HPDE6-E6E7 (cell line): Measurements from ENCODE around the gene STAC3.

ENCODE experiments used
- DNase-seq: peaks from one replicate; pipeline ENCODE4 v3.0.0; 2011; ENCODE audit warnings: missing footprints; ENCODE audit errors: extremely low spot score

STAC3 gene

DNA sequence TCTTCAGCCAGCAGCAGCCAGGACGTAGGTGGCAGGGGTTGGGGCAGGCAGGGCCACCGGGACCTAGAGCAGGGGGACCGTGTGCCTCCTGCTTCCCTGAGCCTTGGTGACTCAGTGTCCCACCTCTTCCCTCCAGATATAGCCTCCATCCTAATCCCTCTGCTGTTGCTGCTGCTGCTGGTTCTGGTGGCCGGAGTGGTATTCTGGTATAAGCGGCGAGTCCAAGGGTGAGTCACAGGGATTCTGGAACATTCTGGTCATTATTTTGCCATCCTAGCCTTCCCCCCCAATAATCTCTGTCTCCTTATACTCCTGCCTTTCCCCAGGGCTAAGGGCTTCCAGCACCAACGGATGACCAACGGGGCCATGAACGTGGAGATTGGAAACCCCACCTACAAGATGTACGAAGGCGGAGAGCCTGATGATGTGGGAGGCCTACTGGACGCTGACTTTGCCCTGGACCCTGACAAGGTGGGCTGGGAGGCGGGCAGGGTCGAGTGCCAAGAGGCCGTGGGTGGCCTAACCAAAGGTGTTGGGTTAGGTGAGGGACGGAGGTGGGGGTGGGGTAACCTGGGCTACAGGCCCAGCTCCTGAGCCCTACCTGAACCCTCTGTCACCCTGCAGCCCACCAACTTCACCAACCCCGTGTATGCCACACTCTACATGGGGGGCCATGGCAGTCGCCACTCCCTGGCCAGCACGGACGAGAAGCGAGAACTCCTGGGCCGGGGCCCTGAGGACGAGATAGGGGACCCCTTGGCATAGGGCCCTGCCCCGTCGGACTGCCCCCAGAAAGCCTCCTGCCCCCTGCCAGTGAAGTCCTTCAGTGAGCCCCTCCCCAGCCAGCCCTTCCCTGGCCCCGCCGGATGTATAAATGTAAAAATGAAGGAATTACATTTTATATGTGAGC, 38.9 kb downstream of the STAC3 start:
- DNase-seq = no peak

DNA sequence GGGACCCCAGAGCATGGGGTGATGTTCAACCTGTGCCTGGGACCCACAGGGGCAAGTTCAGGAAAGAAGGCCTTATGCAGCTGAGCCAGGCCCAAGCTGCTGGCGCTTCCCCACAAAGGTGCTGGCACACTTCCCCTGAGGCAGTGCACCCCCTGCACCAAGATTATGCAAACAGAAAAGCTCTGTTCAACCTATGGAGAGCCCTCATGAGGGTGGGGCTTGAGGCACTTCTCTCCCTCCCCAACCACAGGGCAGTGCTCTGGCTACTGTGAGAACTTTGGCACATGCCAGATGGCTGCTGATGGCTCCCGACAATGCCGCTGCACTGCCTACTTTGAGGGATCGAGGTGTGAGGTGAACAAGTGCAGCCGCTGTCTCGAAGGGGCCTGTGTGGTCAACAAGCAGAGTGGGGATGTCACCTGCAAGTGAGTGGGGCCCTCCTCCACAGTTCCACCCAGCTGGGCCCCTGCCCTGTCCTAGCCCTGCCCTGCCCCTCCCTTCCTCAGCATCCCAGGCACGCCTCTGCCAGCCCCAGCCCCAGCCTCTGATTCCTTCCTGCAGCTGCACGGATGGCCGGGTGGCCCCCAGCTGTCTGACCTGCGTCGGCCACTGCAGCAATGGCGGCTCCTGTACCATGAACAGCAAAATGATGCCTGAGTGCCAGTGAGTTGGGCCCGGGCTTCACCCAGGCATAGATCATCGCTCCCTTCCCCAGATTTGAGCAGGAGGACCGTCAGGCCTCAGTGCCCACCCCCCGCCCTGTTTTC, 39.9 kb downstream of the STAC3 start:
- no peak for DNase-seq

DNA sequence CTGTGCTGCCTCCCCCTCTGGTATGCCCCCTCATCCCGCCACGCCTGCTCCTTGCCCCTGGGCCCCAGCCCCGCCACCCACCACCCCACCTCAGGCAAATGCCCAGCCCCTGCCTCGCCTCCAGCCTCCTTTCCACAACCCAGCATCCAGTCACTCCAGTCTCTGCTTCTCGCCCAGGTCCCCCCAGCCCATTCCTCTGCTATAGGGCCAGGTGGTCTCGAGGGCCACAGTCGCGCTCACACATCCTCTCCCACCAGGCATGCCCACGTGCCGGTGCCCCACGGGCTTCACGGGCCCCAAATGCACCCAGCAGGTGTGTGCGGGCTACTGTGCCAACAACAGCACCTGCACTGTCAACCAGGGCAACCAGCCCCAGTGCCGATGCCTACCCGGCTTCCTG, 40.5 kb downstream of the STAC3 start:
- DNase-seq = no peak

DNA sequence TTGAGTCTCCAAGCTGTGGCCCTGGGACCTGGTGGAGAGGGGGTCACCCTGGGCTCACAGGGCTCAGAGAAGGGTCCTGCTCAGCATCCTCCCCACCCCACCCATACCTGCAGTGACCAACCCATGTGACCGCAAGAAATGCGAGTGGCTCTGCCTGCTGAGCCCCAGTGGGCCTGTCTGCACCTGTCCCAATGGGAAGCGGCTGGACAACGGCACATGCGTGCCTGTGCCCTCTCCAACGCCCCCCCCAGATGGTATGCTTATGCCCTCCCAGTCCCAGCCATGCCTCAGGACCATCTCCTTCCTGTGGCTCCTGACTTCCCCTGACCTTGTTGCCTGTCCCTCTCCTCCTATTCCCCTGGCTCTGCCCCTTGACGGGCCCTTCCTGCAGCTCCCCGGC, 41.1 kb downstream of the STAC3 start:
- DNase-seq = no peak

DNA sequence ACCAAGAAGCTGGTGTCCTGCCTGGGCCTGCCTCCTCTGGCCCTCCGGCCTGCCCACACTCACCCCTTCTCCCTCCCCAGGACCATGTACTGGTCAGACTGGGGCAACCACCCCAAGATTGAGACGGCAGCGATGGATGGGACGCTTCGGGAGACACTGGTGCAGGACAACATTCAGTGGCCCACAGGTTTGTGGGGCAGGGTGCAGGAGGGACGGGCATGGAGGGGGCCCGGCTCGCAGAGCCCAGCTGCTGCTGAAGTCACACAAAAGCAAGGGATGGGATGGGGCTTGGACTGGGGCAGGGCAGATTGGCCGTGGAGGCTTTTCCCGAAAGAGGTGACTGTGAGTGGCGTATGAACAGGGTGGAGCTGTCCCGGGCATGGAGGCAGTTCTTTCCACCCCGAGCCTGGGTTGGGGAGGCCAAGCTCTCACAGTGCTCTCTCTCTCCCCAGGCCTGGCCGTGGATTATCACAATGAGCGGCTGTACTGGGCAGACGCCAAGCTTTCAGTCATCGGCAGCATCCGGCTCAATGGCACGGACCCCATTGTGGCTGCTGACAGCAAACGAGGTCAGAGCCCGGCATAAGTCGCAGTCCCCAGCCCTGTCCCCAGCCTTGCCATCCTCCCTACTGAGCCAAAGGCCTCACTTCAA, 42.2 kb downstream of the STAC3 start:
- no peak for DNase-seq

DNA sequence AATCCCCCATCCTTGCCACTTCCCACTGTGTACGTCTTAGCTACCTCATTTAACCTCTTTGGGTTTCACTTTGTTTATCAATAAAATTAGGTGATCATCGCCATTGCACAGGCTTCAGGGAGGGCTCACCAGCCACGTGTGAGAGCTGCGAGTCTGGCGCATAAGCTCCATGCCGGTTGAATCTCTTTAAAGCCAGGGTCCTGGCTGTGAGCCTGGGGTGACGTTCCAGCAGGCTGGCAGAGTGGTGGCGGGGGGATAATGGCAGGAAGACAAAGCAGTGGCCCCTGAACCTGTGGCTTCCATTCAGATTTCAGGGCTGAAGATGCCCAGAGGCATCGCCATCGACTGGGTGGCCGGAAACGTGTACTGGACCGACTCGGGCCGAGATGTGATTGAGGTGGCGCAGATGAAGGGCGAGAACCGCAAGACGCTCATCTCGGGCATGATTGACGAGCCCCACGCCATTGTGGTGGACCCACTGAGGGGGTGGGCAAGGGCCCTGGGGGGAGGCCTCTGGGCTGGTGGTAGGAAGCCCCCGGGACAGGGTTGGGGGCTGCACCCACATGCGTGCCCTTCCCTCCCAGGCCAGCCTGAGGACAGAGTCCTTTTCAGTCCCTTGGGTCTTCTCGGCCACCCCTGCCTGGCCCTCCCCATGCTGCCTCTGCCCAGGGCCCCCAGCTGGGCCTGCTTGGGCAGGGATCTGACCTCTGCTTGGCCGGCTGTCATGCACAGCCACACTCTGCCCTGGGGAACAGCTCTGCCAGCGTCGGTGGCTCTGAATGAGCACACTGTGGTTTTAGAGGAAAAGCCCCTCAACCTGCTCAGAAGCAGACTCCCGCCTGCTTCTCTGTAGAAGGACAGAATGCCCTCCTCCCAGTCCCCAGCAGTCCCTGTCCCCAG, 43.0 kb downstream of the STAC3 start:
- DNase-seq = no peak

DNA sequence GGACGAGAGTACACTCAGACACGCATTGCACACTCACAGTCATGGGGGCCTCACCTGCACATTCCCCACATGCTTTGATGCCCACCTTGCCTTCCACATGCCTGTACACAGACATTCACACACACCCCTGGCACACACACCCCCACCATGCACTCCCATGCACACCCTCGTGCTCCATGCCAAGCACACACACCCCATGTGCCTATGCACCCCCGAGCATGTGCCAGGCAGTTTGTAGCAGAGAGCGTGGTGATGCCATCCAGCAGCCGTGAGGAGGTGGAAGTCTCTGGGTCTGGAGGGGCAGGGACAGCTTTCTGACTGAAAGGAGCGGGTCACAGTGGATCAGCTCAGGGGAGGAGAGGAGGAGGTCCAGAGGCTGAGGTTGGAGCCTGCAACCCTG, 45.1 kb downstream of the STAC3 start:
- no peak for DNase-seq

DNA sequence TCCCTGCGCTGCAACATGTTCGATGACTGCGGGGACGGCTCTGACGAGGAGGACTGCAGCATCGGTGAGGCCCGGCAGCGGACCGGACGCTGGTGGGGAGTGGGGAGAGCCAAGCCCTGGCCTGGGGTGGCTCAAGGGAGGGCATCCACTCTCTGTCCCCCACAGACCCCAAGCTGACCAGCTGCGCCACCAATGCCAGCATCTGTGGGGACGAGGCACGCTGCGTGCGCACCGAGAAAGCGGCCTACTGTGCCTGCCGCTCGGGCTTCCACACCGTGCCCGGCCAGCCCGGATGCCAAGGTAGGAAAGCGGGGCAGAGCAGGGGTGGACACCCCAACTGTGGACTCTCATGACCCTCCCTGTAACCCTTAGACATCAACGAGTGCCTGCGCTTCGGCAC, 45.8 kb downstream of the STAC3 start:
- DNase-seq = no peak

DNA sequence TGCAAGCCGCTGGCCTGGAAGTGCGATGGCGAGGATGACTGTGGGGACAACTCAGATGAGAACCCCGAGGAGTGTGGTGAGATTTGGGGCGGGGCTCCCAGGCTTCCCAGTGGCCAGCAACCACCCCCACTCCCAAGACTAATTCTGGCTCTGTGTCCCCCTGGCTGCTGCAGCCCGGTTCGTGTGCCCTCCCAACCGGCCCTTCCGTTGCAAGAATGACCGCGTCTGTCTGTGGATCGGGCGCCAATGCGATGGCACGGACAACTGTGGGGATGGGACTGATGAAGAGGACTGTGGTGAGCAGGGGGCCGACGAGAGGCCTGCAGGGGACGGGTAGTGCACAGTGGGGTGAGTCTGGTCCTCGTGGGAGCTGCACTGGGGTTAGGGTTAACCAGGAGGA, 46.5 kb downstream of the STAC3 start:
- DNase-seq = no peak

DNA sequence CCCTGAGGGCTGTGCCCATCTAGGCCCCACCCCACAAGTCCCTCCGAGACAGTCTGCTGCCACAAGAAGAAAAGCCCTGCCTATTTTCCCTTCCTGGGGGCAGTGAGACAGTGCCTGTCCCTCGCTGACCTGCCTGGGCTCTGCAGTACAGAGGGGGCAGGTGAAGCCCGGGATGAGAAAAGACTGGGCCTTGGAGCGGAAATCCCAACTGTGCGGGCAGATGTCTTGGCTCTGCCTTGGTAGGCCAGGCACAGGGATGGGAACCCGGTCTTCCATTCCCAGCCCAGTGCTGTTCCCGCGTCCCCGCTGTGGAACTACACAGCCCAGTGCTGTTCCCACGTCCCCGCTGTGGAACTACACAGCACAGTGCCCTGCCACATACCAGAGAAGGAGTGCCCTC, 47.2 kb downstream of the STAC3 start:
- no peak for DNase-seq

DNA sequence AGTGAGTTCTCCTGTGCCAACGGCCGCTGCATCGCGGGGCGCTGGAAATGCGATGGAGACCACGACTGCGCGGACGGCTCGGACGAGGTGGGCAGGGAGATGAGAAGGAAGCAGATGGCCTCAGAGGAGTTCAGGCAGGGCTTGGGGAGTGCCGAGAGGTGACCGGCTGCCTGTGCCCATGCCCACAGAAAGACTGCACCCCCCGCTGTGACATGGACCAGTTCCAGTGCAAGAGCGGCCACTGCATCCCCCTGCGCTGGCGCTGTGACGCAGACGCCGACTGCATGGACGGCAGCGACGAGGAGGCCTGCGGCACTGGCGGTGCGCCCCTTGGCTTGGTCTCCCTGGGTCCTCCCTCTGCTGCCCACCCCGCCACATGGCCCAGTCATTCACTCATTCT, 47.8 kb downstream of the STAC3 start:
- no peak for DNase-seq

DNA sequence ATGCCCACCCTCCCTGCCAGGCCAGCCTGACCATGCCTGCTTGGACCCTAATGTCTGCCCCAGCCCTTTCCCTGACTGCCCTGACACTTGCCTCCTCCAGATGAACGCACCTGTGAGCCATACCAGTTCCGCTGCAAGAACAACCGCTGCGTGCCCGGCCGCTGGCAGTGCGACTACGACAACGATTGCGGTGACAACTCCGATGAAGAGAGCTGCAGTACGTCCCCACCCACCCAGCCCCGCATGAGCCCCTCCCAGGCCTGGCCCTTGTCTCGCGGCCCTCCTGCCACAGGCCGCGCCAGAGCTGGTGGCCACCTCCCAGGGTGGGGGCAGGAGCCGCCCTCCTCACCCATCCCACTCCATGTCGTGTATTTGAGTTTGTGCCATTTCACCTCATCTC, 48.7 kb downstream of the STAC3 start:
- no peak for DNase-seq

DNA sequence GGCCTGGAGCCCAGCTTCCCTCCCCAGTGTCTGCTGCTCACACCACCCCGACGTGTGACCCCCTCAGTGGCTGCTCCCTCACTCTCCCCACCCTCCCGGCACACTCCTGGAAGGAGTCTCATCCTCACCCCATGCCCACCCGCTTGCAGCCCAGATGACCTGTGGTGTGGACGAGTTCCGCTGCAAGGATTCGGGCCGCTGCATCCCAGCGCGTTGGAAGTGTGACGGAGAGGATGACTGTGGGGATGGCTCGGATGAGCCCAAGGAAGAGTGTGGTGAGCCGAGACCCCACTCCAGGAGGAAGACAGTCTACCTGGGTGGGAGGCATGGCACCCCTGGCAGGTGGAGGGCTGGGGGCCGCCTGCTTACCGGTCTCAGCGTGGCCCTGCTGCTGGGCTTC, 49.4 kb downstream of the STAC3 start:
- no peak for DNase-seq

DNA sequence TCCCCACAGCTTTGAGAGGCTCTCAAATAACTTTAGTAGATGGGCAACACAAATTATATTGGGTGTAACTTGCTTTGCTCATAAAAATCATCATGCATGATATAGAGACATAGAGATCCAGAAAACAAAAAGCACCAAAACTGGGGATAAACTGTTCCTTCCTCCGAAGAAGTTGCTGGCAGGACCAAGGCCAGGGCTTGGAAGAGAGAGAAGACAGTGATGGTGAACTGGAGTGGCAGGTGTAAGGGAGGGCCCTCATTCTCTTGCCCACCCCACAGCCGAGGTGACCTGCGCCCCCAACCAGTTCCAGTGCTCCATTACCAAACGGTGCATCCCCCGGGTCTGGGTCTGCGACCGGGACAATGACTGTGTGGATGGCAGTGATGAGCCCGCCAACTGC, 49.8 kb downstream of the STAC3 start:
- no peak for DNase-seq

DNA sequence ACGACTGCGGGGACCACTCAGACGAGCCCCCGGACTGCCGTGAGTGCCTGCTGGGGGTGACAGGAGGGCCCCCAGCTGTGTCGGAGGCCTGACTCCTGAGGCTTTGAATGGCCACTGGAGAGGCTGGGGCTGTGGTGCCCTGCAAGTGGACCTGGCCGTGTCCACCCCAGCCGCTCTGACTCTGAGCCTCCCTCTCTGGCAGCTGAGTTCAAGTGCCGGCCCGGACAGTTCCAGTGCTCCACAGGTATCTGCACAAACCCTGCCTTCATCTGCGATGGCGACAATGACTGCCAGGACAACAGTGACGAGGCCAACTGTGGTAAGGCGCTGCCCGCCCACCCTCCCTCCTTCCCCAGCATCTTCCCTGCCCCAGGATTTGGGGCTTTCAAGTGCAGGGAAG, 50.5 kb downstream of the STAC3 start:
- no peak for DNase-seq

DNA sequence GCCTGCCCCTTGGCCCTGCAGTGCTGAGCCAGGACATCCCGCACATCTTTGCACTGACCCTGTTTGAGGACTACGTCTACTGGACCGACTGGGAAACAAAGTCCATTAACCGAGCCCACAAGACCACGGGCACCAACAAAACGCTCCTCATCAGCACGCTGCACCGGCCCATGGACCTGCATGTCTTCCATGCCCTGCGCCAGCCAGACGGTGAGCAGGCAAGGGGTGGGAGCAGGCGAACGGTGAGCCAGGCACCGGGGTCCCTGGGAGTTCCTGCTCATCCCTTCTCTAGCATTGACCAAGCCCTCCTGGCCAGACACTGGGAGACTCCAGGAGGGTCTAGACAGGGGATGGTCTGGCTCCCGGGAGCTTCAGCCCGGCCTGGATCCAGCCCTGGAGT, 51.8 kb downstream of the STAC3 start:
- DNase-seq = no peak

DNA sequence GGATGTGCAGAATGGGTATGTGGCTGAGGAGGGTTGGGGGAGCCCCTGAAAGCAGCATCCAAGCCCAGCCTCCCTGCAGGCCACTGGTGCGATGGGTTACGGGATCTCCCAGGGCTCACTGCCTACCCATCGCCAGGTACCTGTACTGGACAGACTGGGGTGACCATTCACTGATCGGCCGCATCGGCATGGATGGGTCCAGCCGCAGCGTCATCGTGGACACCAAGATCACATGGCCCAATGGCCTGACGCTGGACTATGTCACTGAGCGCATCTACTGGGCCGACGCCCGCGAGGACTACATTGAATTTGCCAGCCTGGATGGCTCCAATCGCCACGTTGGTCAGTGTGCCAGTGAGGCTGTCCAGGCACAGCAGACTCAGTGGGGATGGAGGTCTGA, 52.7 kb downstream of the STAC3 start:
- DNase-seq = no peak

DNA sequence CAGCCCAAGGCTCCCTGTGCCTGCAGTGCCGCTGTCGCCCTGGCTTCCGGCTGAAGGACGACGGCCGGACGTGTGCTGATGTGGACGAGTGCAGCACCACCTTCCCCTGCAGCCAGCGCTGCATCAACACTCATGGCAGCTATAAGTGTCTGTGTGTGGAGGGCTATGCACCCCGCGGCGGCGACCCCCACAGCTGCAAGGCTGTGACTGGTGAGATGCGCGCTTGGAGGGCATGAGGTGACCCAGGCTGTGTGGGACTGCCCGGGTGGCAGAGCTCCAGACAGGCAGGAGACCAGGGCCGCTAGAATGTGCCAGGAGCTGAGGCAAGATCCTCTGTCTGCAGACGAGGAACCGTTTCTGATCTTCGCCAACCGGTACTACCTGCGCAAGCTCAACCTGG, 54.0 kb downstream of the STAC3 start:
- DNase-seq = no peak

DNA sequence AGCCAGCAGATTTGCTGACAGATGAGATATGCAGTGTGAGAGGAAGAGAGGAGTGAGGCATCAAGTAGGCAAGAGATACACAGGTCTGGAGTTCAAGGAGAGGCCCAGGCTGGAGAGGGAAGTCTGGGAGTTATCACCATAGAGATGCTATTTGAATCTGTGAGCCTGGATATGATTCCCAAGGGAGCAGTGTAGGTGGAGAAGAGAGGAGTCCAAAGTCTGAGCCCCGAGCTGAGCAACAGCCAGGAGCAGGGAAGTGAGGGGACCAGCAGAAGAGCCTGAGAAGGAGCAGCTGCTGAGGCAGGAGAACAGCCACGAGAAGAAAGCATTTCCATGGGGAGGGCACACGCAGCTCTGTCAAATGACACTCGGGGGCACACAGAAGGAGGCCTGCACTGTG, 54.5 kb downstream of the STAC3 start:
- DNase-seq = no peak

DNA sequence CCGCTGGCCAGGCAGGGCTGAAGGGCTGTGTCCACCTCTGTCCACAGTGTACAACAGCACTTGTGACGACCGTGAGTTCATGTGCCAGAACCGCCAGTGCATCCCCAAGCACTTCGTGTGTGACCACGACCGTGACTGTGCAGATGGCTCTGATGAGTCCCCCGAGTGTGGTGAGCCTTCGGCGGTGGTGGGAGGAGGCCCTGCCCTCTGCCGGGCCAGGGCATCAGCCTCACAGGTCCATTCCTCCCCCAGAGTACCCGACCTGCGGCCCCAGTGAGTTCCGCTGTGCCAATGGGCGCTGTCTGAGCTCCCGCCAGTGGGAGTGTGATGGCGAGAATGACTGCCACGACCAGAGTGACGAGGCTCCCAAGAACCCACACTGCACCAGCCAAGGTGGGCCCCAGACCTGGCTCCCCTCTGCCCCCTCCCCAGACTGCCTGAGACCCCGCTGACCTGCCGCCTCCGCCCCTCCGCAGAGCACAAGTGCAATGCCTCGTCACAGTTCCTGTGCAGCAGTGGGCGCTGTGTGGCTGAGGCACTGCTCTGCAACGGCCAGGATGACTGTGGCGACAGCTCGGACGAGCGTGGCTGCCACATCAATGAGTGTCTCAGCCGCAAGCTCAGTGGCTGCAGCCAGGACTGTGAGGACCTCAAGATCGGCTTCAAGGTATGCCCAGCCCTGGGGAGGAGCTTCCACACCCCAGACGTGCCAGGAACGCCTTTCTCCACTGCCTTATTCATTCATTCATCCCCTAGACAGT, 55.2 kb downstream of the STAC3 start:
- no peak for DNase-seq

DNA sequence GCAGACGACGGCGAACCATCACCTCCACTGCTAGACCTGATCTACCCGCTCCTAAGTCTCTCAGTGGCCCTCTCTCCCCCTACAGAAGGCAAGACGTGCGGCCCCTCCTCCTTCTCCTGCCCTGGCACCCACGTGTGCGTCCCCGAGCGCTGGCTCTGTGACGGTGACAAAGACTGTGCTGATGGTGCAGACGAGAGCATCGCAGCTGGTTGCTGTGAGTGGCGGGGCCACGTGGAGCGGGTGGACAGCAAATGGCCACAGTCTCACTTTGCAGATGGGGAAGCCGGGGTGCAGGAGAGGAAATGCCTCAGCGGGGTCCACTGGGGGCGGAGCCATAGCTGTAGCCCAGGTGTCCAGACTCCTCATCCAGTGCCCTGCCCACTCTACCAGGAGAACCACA, 55.8 kb downstream of the STAC3 start:
- no peak for DNase-seq
